ENCODE results near the gene EPB41L3.

The EPB41L3 gene

DNA sequence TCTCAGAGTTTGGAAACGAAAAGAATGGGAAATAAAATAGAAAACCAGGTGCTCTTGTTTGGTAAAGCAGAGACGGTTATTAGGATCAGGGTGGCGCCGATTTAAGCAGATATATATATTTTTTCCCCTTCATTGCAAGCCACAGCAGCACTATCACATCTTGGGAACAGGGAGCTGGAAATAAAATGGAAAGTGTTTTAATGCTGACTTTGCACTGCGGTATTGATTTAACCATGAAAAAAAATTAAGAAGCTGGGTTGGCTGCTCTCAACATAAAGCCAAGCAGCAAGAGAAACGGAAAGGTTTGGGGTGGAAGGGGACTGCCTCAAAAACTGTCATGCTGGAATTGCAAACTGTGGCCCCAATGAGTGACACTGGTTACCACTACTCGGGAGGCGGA, 145.5 kb downstream of the EPB41L3 start:
- no peak for DNase-seq

DNA sequence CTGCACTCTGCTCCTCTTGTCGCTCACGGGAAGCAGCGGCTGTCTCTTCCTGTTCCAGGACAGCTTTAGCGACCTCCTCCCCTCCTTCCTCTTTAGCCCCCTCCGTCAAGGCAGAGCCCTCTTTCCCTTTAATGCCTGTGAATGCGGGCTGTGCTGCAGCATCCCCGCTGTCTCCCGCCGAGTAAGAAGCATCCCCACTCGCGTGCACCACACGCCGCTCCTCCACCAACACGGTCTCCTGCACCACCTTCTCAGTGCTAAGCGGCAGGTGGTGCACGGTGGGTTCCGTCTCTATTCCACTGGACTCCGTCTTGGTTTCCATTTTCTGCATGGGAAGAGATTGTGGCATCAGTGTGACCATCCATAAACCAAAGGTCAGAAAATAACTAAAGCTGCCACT, 146.7 kb downstream of the EPB41L3 start:
- DNase-seq = no peak

DNA sequence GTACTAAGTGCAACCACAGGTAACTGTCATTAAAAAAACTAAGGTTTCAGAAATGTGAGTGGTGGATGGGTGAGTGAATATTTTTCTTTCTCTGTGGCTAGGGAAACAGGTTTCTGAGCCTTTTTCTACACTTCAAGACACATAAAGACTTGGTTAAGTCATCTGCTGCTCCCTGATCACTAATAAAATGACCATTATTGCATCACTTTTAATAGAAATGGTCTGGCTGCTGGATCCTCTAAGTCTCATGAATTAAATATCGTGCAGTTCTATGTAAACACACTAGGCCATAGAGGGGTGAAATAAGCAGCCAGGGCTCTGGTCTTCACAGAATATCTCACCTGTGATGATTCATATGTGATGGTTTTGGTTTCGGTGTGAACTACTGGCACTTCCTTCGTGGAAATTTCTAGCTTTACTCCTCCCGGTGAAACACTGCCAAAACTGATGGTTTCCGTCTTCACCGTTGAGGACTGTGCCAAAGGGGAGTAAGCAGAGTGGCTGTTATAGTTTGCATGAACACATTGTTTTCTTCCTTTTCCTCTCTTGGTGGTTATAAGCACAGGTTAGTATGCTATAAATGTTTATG, 147.8 kb downstream of the EPB41L3 start:
- DNase-seq = no peak

DNA sequence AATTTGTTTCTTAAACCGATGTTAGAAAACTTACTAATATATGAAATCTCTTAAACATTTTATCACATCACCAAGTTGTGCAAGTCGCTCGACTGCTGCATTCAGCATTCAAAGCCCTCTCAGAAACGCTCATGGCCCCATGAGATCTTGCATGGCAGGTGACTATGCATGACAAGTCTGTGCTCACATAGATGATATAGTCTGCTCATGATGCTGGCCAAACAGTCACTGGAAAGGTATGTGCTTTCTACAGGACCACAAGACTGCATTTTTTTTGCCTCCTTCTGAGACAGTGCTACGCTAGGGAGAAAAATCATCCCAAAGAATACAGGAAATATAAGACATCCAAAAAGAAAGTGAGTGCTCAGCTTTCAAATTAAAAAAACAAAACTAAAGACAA, 150.0 kb downstream of the EPB41L3 start:
- DNase-seq = peak; percentile 75

DNA sequence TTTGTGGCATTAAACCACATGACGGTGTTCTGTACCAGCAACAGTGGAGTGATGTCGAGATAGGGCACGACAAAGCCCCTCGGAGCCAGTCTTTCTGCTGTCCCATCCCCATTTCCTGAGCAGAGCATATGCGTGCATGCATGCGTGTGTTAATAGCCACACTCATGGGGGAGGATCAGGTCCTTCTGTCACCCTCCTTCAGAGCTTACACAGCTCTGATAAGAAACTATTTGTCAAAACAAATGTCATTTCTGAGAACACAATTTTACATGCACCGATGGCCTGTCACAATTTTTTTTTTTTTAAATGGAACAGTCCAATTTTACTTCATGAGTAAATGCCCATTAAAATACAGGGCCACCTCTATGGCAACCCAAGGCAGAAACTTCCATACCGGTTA, 152.4 kb downstream of the EPB41L3 start:
- no peak for DNase-seq

DNA sequence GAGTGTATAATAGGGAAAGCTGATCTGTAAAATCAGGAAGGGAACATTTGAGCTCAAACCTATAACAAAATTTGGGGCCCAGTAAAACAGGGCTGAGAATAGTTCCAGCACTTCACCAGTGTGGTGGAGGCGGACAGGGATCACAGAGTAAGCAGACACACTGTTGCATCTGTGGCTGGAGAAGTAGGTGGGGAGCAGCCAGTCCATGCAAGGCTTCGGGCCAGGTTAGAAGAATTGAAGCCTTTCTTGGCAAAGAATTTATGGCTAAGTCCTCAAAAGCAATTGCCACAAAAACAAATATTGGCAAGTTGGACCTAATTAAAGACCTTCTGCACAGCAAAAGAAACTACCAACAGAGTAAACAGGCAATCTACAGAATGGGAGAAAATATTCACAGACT, 154.4 kb downstream of the EPB41L3 start:
- no peak for DNase-seq

DNA sequence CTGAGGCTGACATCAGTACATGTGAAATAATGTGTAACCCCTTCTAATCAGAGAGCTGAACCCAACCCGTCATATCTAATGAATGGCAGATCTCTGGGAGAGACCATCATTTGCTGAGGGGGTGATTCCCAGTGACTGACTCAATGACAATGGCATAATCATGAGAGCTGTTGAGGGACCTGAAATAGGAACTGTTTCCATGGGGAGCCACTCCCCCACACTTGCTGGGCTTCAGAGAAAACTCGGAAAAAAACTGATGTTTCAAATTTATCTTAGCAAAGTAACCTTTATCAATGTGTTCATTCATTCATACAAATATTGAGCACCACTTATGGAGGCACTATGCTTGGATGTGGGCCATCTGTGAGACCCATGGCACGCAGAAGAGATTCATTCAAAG, 154.9 kb downstream of the EPB41L3 start:
- no peak for DNase-seq

DNA sequence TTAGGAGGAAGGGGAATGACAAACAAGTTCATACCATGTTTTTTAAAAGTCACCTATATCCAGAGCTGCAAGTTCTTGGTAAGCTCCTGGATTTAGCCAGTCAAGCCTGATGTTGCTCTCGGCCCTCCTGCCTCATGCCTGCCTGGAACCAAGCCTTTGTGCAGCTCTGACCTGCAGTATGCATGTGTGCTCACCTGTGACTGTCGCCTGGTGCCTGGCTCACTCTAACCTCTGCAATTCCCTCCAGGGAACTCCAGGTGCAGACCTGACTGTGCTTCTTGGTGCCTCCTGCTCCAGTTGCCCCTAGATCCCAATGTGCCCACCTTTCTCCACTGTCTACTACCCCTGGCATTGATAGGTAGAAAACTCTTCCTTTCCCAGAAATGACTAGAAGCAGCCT, 163.2 kb downstream of the EPB41L3 start:
- DNase-seq = no peak

DNA sequence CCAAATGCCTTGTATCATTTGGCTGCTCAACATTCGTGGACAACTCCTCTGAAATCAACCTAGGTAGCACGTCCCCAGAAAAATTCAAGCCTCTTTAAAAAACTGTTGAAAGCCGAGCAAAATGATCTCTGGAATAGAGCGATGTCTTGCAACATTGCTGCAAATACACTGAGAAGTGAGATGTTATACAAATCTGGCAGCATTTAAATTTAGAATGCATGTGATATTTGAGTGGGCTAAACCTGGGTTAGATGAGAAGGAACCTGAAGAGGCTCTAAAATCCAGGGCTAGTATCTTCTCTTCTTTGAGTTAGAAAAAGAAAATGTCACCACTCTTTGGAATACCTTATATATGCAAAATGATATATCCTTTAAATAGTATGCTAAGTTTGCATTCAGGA, 166.8 kb downstream of the EPB41L3 start:
- DNase-seq = no peak

DNA sequence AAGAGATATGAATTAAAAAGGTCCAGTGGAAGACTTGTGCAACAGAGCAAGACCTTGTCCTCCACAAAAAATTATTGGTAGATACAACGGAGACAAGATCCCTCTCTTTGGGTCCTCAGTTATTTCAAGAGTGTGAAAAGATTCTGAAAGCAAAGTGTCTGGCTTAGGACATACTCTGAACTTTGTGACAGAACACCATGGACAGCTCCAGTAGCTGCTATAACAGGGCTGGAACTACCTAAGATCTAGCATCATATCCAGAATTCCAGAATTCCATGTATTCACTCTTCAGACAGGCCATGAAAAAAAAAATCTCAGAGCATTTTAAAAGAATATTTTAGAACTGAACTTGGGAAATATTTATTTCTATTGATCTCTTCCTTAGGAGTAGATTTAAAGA, 173.5 kb downstream of the EPB41L3 start:
- DNase-seq = peak; percentile 6

DNA sequence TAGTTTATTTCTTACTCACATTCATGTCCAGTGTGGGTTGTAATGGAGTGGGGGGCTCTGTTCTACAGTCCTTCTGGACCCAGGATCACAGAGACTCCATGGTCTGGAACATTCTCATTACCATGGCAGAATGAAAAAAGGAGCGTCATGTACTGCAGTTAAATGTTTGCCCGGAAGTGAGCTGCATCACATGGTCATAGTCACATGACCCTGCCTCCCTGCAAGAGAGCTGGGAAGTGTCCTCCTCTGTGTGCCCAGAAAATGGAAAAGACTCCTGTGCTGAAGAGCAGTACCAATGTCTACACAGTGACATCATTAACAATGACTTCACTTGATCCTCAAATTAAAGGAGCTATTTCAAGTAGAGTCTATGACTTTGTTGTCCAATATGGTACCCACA, 174.3 kb downstream of the EPB41L3 start:
- DNase-seq = no peak

DNA sequence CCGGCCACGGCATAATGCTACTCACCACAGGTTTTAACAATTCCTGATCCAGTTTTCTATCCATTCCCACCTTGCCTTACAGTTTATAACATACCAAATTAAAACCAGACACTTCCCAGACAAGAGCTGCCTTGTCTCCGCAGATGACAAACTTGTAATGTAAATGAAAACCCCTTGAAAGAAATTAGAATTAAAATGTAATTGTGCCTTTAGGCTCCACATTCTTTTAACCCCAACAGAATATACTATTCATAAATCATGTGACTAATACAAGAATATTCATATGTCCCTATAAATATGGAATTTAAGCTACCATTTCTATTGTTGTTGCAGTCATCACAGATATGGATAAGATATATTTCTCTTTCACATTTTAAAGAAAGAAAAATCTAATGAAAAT, 178.4 kb downstream of the EPB41L3 start:
- no peak for DNase-seq

DNA sequence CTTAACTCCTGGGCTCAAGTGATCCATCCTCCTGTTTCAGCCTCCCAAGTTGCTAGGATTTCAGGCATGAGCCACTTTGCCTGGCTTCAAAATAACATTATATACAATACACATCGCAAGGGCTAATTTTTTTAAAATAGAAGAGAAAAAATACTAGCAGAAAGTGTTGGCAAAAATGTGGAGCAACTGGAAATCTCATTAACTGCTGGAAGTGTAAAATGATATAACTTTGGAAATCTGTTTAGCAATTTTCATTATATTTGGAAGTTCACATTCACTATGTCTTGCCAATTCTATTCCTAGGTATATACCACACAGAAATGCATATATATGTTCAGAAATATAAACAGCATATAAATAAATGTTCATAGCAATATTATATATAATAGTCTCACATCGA, 193.2 kb downstream of the EPB41L3 start:
- no peak for DNase-seq
